GM12892 (cell line): Measurements from ENCODE around the gene AUH.

ENCODE experiments used
- POLR2A ChIP-seq: IDR thresholded peaks from 2 replicates; pipeline ENCODE4 v1.6.1; 2011; ENCODE audit warnings: low read depth, low read length, control low read depth
- POLR2AphosphoS5 ChIP-seq: IDR thresholded peaks from 2 replicates; pipeline ENCODE4 v1.6.1; 2011; ENCODE audit warnings: low read depth, low read length, control low read depth
- TAF1 ChIP-seq: IDR thresholded peaks from 2 replicates; pipeline ENCODE4 v1.6.1; 2011; ENCODE audit warnings: low read depth, mild to moderate bottlenecking, control low read depth, low read length, borderline replicate concordance

DNA sequence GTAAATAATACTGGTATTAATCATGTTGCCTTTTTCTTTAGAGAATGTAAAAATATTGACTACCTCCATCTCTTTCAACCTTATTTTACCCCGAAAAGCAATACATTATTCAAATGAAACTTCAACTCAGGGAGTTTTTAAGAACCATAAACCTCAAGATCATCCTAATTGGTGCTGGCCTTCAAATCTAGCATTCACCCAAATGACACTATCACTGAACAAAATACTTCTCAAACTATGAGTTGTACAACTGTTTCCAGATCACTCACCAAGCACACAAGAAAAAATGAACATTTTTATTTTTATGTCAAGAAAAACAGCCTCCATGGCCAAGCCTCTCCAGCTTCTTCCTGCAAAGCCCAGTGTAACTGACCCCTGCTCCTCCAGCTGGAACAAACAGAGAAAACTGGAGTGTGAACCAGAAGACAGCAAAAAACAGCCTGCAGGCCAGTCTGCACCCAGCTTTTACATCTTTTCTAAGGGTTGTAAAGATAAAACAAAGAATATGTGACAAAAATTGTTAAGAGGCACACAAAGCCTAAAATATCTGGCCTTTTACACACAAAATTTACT is 21.2 kb downstream of the AUH start:
- no peak for TF ChIP-seq POLR2A
- no peak for TF ChIP-seq TAF1
- no peak for TF ChIP-seq POLR2AphosphoS5
